SH-SY5Y (cell line): ENCODE measurements around the gene ABTB1.

Experiments used
- GATA2 ChIP-seq: IDR thresholded peaks from 2 replicates; pipeline ENCODE4 v1.6.1; 2011; ENCODE audit warnings: mild to moderate bottlenecking, low read depth, low read length
- GATA3 ChIP-seq: IDR thresholded peaks from 2 replicates; pipeline ENCODE4 v1.6.1; 2011; ENCODE audit warnings: low read depth, mild to moderate bottlenecking, low read length, moderate library complexity

DNA sequence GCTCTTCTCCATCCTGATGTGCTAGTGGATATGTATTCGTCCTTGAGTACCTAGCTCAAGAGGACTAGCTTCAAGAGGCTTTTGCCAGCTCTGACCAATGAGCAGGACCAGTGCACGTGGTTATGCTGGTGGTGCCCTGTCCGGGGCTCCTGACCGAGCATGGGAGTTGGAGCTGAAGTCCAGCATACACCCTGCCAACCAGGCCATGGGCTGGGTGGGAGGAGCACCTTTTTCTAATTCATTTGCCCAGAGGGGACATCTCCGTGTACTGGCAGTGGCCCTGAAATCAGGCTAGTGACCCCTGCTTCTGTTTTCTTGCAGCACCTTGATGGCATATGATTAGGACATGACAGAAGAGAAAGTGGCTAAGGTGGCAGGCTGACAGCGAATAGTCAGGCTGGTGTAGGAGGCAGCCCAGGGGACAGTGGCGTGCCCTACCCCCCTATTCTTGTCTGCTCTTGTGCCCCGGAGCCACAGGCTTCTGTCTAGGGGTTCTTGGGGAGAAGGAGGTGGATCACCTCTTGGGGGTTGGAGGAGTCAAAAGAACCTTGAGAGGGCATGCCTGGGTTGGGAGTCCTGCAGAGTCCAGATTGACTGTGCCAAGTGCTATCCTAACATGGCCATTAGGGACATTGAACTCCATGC, 27.3 kb upstream of the ABTB1 start:
- no peak for TF ChIP-seq GATA2
- no peak for TF ChIP-seq GATA3
